ENCODE data around the gene SH3RF3. TPM values are rescaled to one million over a fixed set of nuclear protein-coding genes. Genes with fewer than 3 reads are reported as not detected.
A peak's percentile ranks its signal among the peaks of the same experiment; 100 is the strongest.

The SH3RF3 gene
- total and polyA plus RNA-seq, 4 donors = 2.9 to 9.7 (median 8.6) TPM

- WGBS, 2 donors = 74 to 87% methylated on average over 14 of the region's 14 CpGs
- Histone ChIP-seq H3K4me3 (no peak overlapping the region), H3K4me1 (ENCODE audit: control insufficient read depth in 5 of 5, insufficient read depth in 5 of 5, low read length in 5 of 5) (peaks cover 0 to 14% (median 10%) of the 10 kb centered on the region in 5 donors), H3K9me3 (ENCODE audit: control insufficient read depth in 4 of 4, insufficient read depth in 3 of 4, low read length in 3 of 4) (no peaks in the 10 kb centered on the region), H3K36me3 (ENCODE audit: control insufficient read depth in 4 of 4, insufficient read depth in 4 of 4, low read length in 4 of 4) (no peaks in the 10 kb centered on the region), H3K27me3 (ENCODE audit: control insufficient read depth in 3 of 3, insufficient read depth in 3 of 3, low read length in 2 of 3) (no peaks in the 10 kb centered on the region), H3K27ac (ENCODE audit: low read depth in 1 of 2, low read length in 1 of 2) (no peak overlapping the region), H3K9ac (ENCODE audit: insufficient read depth in 1 of 2, low read length in 2 of 2) (no peak overlapping the region)
- ATAC-seq (ENCODE audit: insufficient read depth, low FRiP score) = no peak
- peak in 1 of 3 donors; percentile 16 for DNase-seq
- TF ChIP-seq CTCF (IDR thresholded peaks at IDR 0.05; ENCODE audit: control extremely low read depth, extremely low read depth) = no peak
Measured at GRCh38 chr2:109188496-109188890, 59.5 kb downstream of the SH3RF3 start.

GRCh38 chr2:109188898-109189297 lies 59.9 kb downstream of the SH3RF3 start:
- DNase-seq (no peak), ATAC-seq (ENCODE audit: insufficient read depth, low FRiP score) (no peak)
- H3K4me1 ChIP-seq (ENCODE audit: control insufficient read depth in 5 of 5, insufficient read depth in 5 of 5, low read length in 5 of 5) = peaks cover 0 to 14% (median 10%) of the 10 kb centered on the region in 5 donors
- no peak overlapping the region for H3K27ac ChIP-seq (ENCODE audit: low read depth in 1 of 2, low read length in 1 of 2)
- no peaks in the 10 kb centered on the region for H3K27me3 ChIP-seq (ENCODE audit: control insufficient read depth in 3 of 3, insufficient read depth in 3 of 3, low read length in 2 of 3)
- H3K9ac ChIP-seq (ENCODE audit: insufficient read depth in 1 of 2, low read length in 2 of 2) = no peak overlapping the region
- no peak for TF ChIP-seq CTCF (IDR thresholded peaks at IDR 0.05; ENCODE audit: control extremely low read depth, extremely low read depth)
- no peak overlapping the region for H3K4me3 ChIP-seq
- no peaks in the 10 kb centered on the region for H3K36me3 ChIP-seq (ENCODE audit: control insufficient read depth in 4 of 4, insufficient read depth in 4 of 4, low read length in 4 of 4)
- 82 to 88% methylated on average over 4 of the region's 4 CpGs for WGBS, 2 donors
- H3K9me3 ChIP-seq (ENCODE audit: control insufficient read depth in 4 of 4, insufficient read depth in 3 of 4, low read length in 3 of 4) = no peaks in the 10 kb centered on the region

GRCh38 chr2:109189751-109190150 lies 60.7 kb downstream of the SH3RF3 start:
- no peaks in the 10 kb centered on the region for H3K9me3 ChIP-seq (ENCODE audit: control insufficient read depth in 4 of 4, insufficient read depth in 3 of 4, low read length in 3 of 4)
- WGBS, 2 donors = 87 to 88% methylated on average over 5 of the region's 5 CpGs

More at GRCh38 chr2:109189751-109190150, 60.7 kb downstream of the SH3RF3 start:
- ATAC-seq (ENCODE audit: insufficient read depth, low FRiP score) (no peak), DNase-seq (no peak)
- no peaks in the 10 kb centered on the region for H3K27me3 ChIP-seq (ENCODE audit: control insufficient read depth in 3 of 3, insufficient read depth in 3 of 3, low read length in 2 of 3)
- no peak overlapping the region for H3K4me3 ChIP-seq
- peaks cover 0 to 16% (median 11%) of the 10 kb centered on the region in 5 donors for H3K4me1 ChIP-seq (ENCODE audit: control insufficient read depth in 5 of 5, insufficient read depth in 5 of 5, low read length in 5 of 5)
- no peak overlapping the region for H3K27ac ChIP-seq (ENCODE audit: low read depth in 1 of 2, low read length in 1 of 2)
- no peak overlapping the region for H3K9ac ChIP-seq (ENCODE audit: insufficient read depth in 1 of 2, low read length in 2 of 2)
- H3K36me3 ChIP-seq (ENCODE audit: control insufficient read depth in 4 of 4, insufficient read depth in 4 of 4, low read length in 4 of 4) = no peaks in the 10 kb centered on the region
- no peak for TF ChIP-seq CTCF (IDR thresholded peaks at IDR 0.05; ENCODE audit: control extremely low read depth, extremely low read depth)

All from lung (tissue), 12 donors.